Memory B cell (primary cell): ENCODE results near the gene WDR62.

Experiments
- ATAC-seq: fragments of 150-1000 bp; cut with Tn5 transposase; 2 replicates; pipeline ENCODE4 v1.10.0; 2021; ENCODE audit warnings: low read depth, mild to moderate bottlenecking, moderate library complexity
- DNase-seq, 2 donors: peaks; one replicate each; pipeline ENCODE4 v3.0.0; 2022; ENCODE audit warnings: low spot score in 2 of 2
- H3K27ac Mint-ChIP-seq: one replicate; pipeline ENCODE4 v1.8.0; 2022; ENCODE audit warnings: mild to moderate bottlenecking, moderate library complexity, mixed read lengths
- H3K27me3 Mint-ChIP-seq: one replicate; pipeline ENCODE4 v1.8.0; 2022; ENCODE audit warnings: mixed read lengths
- H3K36me3 Mint-ChIP-seq: one replicate; pipeline ENCODE4 v1.8.0; 2022; ENCODE audit warnings: mild to moderate bottlenecking, mixed read lengths
- H3K4me1 Mint-ChIP-seq: one replicate; pipeline ENCODE4 v1.8.0; 2022; ENCODE audit warnings: mixed read lengths
- H3K4me3 Mint-ChIP-seq: one replicate; pipeline ENCODE4 v1.8.0; 2022; ENCODE audit warnings: mild to moderate bottlenecking, moderate library complexity, mixed read lengths
- H3K9me3 Mint-ChIP-seq: one replicate; pipeline ENCODE4 v1.8.0; 2022; ENCODE audit warnings: mixed read lengths

The WDR62 gene

GRCh38 chr19:36054733-36055686, at the start of gene WDR62:
TSS of gene WDR62 (plus strand) at chr19:36054897. CDS start at chr19:36054972, 75 bp downstream.
- ATAC-seq, result peak; percentile 69
- H3K27me3 Mint-ChIP-seq, result no peaks in the 10 kb centered on the region
- peak within 1 kb of the TSS; percentile 97 for H3K27ac Mint-ChIP-seq
- no peaks in the 10 kb centered on the region for H3K9me3 Mint-ChIP-seq
- H3K36me3 Mint-ChIP-seq, result peaks cover 4% of the 10 kb centered on the region
- peak in 1 of 2 donors; percentile 16 for DNase-seq
- H3K4me1 Mint-ChIP-seq, result peaks cover 14% of the 10 kb centered on the region
- H3K4me3 Mint-ChIP-seq, result peak within 1 kb of the TSS; percentile 95

GRCh38 chr19:36006955-36007354, 47.7 kb upstream of the WDR62 start:
- Mint-ChIP-seq H3K9me3 (no peaks in the 10 kb centered on the region), H3K27me3 (no peaks in the 10 kb centered on the region), H3K36me3 (peaks cover 11% of the 10 kb centered on the region), H3K4me1 (peaks cover 12% of the 10 kb centered on the region), H3K27ac (no peak overlapping the region), H3K4me3 (no peak overlapping the region)
- ATAC-seq (no peak), DNase-seq (no peak)

- DNase-seq, result no peak
These were observed 46.2 kb upstream of the WDR62 start, which contains the start of gene SYNE4 for GRCh38 chr19:36008336-36008978. TSS of gene SYNE4 (minus strand) at chr19:36008813. CDS start at chr19:36008681, 132 bp downstream.

GRCh38 chr19:36009220-36009619, 45.5 kb upstream of the WDR62 start:
- Mint-ChIP-seq H3K4me3 (peak overlapping the region; percentile 72), H3K9me3 (no peaks in the 10 kb centered on the region), H3K4me1 (peaks cover 23% of the 10 kb centered on the region), H3K27ac (peak overlapping the region; percentile 65), H3K27me3 (no peaks in the 10 kb centered on the region), H3K36me3 (peaks cover 9% of the 10 kb centered on the region)
- ATAC-seq (peak; percentile 12), DNase-seq (no peak)

More at GRCh38 chr19:36008336-36008978, 46.2 kb upstream of the WDR62 start, which contains the start of gene SYNE4:
- H3K4me3 Mint-ChIP-seq, result peak within 1 kb of the TSS; percentile 72
- H3K4me1 Mint-ChIP-seq, result peaks cover 15% of the 10 kb centered on the region
- H3K27ac Mint-ChIP-seq, result peak within 1 kb of the TSS; percentile 65
- no peaks in the 10 kb centered on the region for H3K27me3 Mint-ChIP-seq
- H3K36me3 Mint-ChIP-seq, result peaks cover 9% of the 10 kb centered on the region
- ATAC-seq, result no peak
- H3K9me3 Mint-ChIP-seq, result no peaks in the 10 kb centered on the region

GRCh38 chr19:36009633-36010379, 44.9 kb upstream of the WDR62 start:
- H3K27ac Mint-ChIP-seq, result peak overlapping the region; percentile 65
- DNase-seq, result no peak

GRCh38 chr19:36010402-36010801, 44.3 kb upstream of the WDR62 start:
- H3K36me3 Mint-ChIP-seq, result peaks cover 9% of the 10 kb centered on the region
- H3K4me1 Mint-ChIP-seq, result peaks cover 25% of the 10 kb centered on the region

More at GRCh38 chr19:36009633-36010379, 44.9 kb upstream of the WDR62 start:
- peaks cover 9% of the 10 kb centered on the region for H3K36me3 Mint-ChIP-seq
- ATAC-seq, result no peak
- peak overlapping the region; percentile 72 for H3K4me3 Mint-ChIP-seq
- H3K9me3 Mint-ChIP-seq, result no peaks in the 10 kb centered on the region
- peaks cover 27% of the 10 kb centered on the region for H3K4me1 Mint-ChIP-seq
- no peaks in the 10 kb centered on the region for H3K27me3 Mint-ChIP-seq

GRCh38 chr19:36013280-36014011, 41.3 kb upstream of the WDR62 start:
- Mint-ChIP-seq H3K4me1 (peaks cover 32% of the 10 kb centered on the region), H3K36me3 (peaks cover 9% of the 10 kb centered on the region)
- no peak for ATAC-seq

More at GRCh38 chr19:36010402-36010801, 44.3 kb upstream of the WDR62 start:
- DNase-seq (no peak), ATAC-seq (no peak)
- no peaks in the 10 kb centered on the region for H3K9me3 Mint-ChIP-seq
- peak overlapping the region; percentile 65 for H3K27ac Mint-ChIP-seq
- no peak overlapping the region for H3K4me3 Mint-ChIP-seq
- H3K27me3 Mint-ChIP-seq, result no peaks in the 10 kb centered on the region

GRCh38 chr19:36014012-36014924, 40.4 kb upstream of the WDR62 start, which contains the start of gene ALKBH6:
TSS of gene ALKBH6 (minus strand) at chr19:36014213. CDS start at chr19:36013397, 816 bp downstream.
- Mint-ChIP-seq H3K9me3 (no peaks in the 10 kb centered on the region), H3K36me3 (peaks cover 9% of the 10 kb centered on the region)
- peak; percentile 97 for ATAC-seq

More at GRCh38 chr19:36013280-36014011, 41.3 kb upstream of the WDR62 start:
- H3K27ac Mint-ChIP-seq, result peak overlapping the region; percentile 96
- H3K9me3 Mint-ChIP-seq, result no peaks in the 10 kb centered on the region
- DNase-seq, result no peak
- H3K4me3 Mint-ChIP-seq, result peak overlapping the region; percentile 96
- H3K27me3 Mint-ChIP-seq, result no peaks in the 10 kb centered on the region

GRCh38 chr19:36019061-36019670, 35.5 kb upstream of the WDR62 start:
- Mint-ChIP-seq H3K9me3 (no peaks in the 10 kb centered on the region), H3K27me3 (no peaks in the 10 kb centered on the region), H3K4me1 (peaks cover 12% of the 10 kb centered on the region), H3K4me3 (no peak overlapping the region), H3K27ac (no peak overlapping the region), H3K36me3 (peaks cover 8% of the 10 kb centered on the region)
- no peak for ATAC-seq
- DNase-seq, result no peak

More at GRCh38 chr19:36014012-36014924, 40.4 kb upstream of the WDR62 start, which contains the start of gene ALKBH6:
- DNase-seq, result peak; percentile 88 to 96
- no peaks in the 10 kb centered on the region for H3K27me3 Mint-ChIP-seq
- peaks cover 32% of the 10 kb centered on the region for H3K4me1 Mint-ChIP-seq
- peak within 1 kb of the TSS; percentile 96 for H3K27ac Mint-ChIP-seq
- peak within 1 kb of the TSS; percentile 96 for H3K4me3 Mint-ChIP-seq

- no peak overlapping the region for H3K4me3 Mint-ChIP-seq
- H3K27ac Mint-ChIP-seq, result no peak overlapping the region
- ATAC-seq, result no peak
- peaks cover 8% of the 10 kb centered on the region for H3K36me3 Mint-ChIP-seq
- no peaks in the 10 kb centered on the region for H3K4me1 Mint-ChIP-seq
- DNase-seq, result no peak
- no peaks in the 10 kb centered on the region for H3K27me3 Mint-ChIP-seq
- H3K9me3 Mint-ChIP-seq, result no peaks in the 10 kb centered on the region
These were observed 31.3 kb upstream of the WDR62 start for GRCh38 chr19:36023432-36023831.

- no peaks in the 10 kb centered on the region for H3K4me1 Mint-ChIP-seq
- no peak for DNase-seq
- H3K4me3 Mint-ChIP-seq, result no peak overlapping the region
- peaks cover 14% of the 10 kb centered on the region for H3K36me3 Mint-ChIP-seq
- ATAC-seq, result no peak
- no peaks in the 10 kb centered on the region for H3K27me3 Mint-ChIP-seq
- no peak overlapping the region for H3K27ac Mint-ChIP-seq
- no peaks in the 10 kb centered on the region for H3K9me3 Mint-ChIP-seq
These were observed 29.2 kb upstream of the WDR62 start for GRCh38 chr19:36025541-36025940.
